Measurements from ENCODE around the gene PPIE. TPM values are rescaled to one million over a fixed set of nuclear protein-coding genes. Genes with fewer than 3 reads are reported as not detected.

The PPIE gene
- total RNA-seq, 1 donor from 2014 or later: 40.8 TPM

DNA sequence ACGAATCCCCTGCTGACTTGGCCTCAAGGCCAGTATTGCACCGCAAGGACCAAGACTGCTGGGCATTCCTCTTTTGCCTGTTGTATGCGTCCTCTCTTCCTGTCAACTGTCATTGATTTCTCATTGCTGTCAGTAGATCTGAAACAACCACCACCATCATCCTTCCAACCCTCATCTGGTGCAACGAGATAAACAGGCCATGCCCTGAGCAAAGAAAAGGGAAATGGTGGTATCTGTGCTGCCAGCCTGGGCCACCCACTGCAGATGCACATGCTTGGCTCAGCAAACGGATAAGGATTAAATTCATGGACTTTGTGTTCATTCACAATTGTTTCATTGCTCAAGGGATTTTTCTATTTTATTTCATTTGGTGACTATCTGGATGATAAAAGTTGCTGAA, 18.8 kb downstream of the PPIE start:
- peaks cover 28% of the 10 kb centered on the region for H3K36me3 Mint-ChIP-seq (ENCODE audit: unreplicated experiment)
- no peaks in the 10 kb centered on the region for H3K4me1 Mint-ChIP-seq (ENCODE audit: unreplicated experiment)
- H3K4me3 Mint-ChIP-seq (ENCODE audit: unreplicated experiment): no peak overlapping the region
- no peak overlapping the region for H3K27ac Mint-ChIP-seq (ENCODE audit: unreplicated experiment)
- no peak for TF ChIP-seq CTCF (IDR thresholded peaks at IDR 0.05)
- no peaks in the 10 kb centered on the region for H3K9me3 Mint-ChIP-seq (ENCODE audit: unreplicated experiment)
- no peak for DNase-seq (ENCODE audit: extremely low spot score, unreplicated experiment)
- no peaks in the 10 kb centered on the region for H3K27me3 Mint-ChIP-seq (ENCODE audit: unreplicated experiment)

- Mint-ChIP-seq H3K27me3 (ENCODE audit: unreplicated experiment) (no peaks in the 10 kb centered on the region), H3K9me3 (ENCODE audit: unreplicated experiment) (no peaks in the 10 kb centered on the region), H3K36me3 (ENCODE audit: unreplicated experiment) (peaks cover 17% of the 10 kb centered on the region), H3K27ac (ENCODE audit: unreplicated experiment) (no peak overlapping the region), H3K4me1 (ENCODE audit: unreplicated experiment) (no peaks in the 10 kb centered on the region), H3K4me3 (ENCODE audit: unreplicated experiment) (no peak overlapping the region)
- no peak for DNase-seq (ENCODE audit: extremely low spot score, unreplicated experiment)
- no peak for TF ChIP-seq CTCF (IDR thresholded peaks at IDR 0.05)
Measured at GRCh38 chr1:39758556-39759435, 20.1 kb downstream of the PPIE start.

- no peak for DNase-seq (ENCODE audit: extremely low spot score, unreplicated experiment)
- H3K4me1 Mint-ChIP-seq (ENCODE audit: unreplicated experiment): no peaks in the 10 kb centered on the region
Measured at GRCh38 chr1:39759436-39759726, 20.7 kb downstream of the PPIE start.

GRCh38 chr1:39760074-39761008, 21.7 kb downstream of the PPIE start:
- Mint-ChIP-seq H3K4me1 (ENCODE audit: unreplicated experiment) (no peaks in the 10 kb centered on the region), H3K27ac (ENCODE audit: unreplicated experiment) (no peak overlapping the region), H3K27me3 (ENCODE audit: unreplicated experiment) (no peaks in the 10 kb centered on the region), H3K4me3 (ENCODE audit: unreplicated experiment) (no peak overlapping the region), H3K36me3 (ENCODE audit: unreplicated experiment) (peaks cover 15% of the 10 kb centered on the region), H3K9me3 (ENCODE audit: unreplicated experiment) (no peaks in the 10 kb centered on the region)
- no peak for DNase-seq (ENCODE audit: extremely low spot score, unreplicated experiment)
- no peak for TF ChIP-seq CTCF (IDR thresholded peaks at IDR 0.05)

More at GRCh38 chr1:39759436-39759726, 20.7 kb downstream of the PPIE start:
- Mint-ChIP-seq H3K4me3 (ENCODE audit: unreplicated experiment) (no peak overlapping the region), H3K9me3 (ENCODE audit: unreplicated experiment) (no peaks in the 10 kb centered on the region), H3K27ac (ENCODE audit: unreplicated experiment) (no peak overlapping the region), H3K27me3 (ENCODE audit: unreplicated experiment) (no peaks in the 10 kb centered on the region), H3K36me3 (ENCODE audit: unreplicated experiment) (peaks cover 15% of the 10 kb centered on the region)
- no peak for TF ChIP-seq CTCF (IDR thresholded peaks at IDR 0.05)

GRCh38 chr1:39761016-39761415, 22.3 kb downstream of the PPIE start:
- H3K4me3 Mint-ChIP-seq (ENCODE audit: unreplicated experiment): no peak overlapping the region
- H3K9me3 Mint-ChIP-seq (ENCODE audit: unreplicated experiment): no peaks in the 10 kb centered on the region
- no peak overlapping the region for H3K27ac Mint-ChIP-seq (ENCODE audit: unreplicated experiment)
- peaks cover 15% of the 10 kb centered on the region for H3K36me3 Mint-ChIP-seq (ENCODE audit: unreplicated experiment)
- no peaks in the 10 kb centered on the region for H3K4me1 Mint-ChIP-seq (ENCODE audit: unreplicated experiment)
- TF ChIP-seq CTCF (IDR thresholded peaks at IDR 0.05): no peak
- no peak for DNase-seq (ENCODE audit: extremely low spot score, unreplicated experiment)
- H3K27me3 Mint-ChIP-seq (ENCODE audit: unreplicated experiment): no peaks in the 10 kb centered on the region

Data from osteocyte (in vitro differentiated cells).